GM21390 (cell line): ENCODE results near the gene WRNIP1.

Experiments used
- ATAC-seq: cut with Tn5 transposase; IDR thresholded peaks from one replicate; pipeline ENCODE4 v1.9.1; 2021; ENCODE audit not compliant: unreplicated experiment

The WRNIP1 gene

DNA sequence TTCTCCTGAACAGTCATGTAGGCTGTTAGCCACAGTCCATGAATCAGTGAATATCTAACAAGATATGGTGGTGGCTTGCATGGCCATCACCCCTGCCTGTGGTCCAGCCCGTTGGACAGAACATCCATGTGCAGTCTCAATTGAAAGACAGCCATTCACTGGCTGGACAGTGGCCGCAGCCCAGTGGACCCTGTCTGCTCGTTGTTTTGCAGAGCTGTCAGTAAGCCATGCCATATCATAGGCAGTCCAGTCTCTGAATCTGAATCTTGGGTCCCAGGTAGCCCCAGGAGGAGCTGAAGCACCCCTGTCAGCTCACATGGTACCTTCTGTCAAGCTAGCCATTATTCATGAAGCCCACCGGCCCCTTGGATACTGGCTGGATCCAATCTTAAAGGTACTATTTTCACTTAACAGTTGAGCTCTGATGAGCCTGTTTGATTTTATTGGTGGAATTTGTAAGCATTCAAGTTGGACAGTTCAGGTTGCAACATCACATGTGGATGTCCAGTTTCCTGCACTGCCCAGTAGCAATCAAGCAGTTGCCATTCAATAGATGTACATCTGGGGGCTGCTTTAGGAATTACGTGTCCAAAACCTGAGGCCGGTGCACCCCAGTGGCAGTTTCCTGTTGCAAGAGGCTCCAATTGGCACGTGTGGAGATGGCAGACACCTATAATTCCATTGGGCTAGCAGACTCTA, 38.7 kb downstream of the WRNIP1 start:
- ATAC-seq = no peak

- no peak for ATAC-seq
Observed at GRCh38 chr6:2804516-2804915, 39.3 kb downstream of the WRNIP1 start.

GRCh38 chr6:2805031-2805430, 39.8 kb downstream of the WRNIP1 start:
- ATAC-seq = no peak

GRCh38 chr6:2806644-2807043, 41.5 kb downstream of the WRNIP1 start:
- ATAC-seq = no peak

DNA sequence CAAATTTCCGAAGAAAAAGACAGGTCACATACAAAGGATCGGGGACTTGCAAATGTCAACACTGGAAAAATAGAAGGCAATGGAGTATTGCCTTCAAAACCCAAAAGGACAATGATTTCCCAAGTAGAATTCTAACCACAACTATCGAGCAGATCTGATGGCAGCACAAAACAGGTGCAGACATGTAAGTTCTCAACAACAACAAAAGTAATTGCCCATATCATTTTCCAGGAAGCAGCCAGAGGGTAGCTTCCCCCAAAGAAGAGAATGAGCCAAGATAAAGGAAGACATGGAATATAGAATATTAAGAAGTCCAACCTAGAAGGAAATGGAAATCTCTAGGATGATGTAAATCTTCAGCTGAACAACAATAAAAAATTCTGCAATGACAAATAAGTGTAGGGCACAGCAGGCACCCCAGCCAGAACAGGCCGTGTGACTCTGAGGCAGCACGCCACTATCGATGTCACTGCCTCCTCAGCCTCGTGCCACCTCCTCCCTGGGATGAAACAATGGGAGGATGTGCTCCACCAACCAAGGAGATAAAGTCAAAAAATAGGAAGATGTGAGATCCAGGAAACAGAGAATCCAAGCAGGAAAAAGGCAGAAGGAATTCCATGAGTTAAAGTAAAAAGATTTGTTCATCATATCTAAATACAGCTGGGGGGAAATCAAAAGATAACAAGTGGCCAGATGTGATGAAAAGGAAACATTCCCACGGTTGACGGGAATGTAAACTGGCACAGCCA, 42.3 kb downstream of the WRNIP1 start:
- ATAC-seq = no peak

DNA sequence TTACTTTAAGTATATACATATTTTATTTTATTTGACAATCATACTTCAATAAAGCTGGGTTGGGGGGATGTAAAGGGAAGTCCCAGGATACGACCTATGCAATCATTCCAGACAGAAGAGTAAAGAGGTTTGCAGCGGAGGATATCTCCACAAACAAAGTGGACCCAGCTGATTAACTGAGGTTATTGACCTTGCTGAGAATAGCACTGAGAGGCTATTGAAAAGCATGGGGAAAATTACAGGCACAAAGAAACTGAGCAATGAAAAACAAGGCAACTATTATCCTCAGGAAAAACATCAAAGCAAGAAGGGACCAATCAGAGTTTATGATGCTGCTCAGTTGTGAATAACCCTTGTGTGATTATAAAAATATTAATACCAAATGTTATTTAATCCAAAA, 43.8 kb downstream of the WRNIP1 start:
- no peak for ATAC-seq

GRCh38 chr6:2810092-2810671, 45.0 kb downstream of the WRNIP1 start:
- no peak for ATAC-seq

DNA sequence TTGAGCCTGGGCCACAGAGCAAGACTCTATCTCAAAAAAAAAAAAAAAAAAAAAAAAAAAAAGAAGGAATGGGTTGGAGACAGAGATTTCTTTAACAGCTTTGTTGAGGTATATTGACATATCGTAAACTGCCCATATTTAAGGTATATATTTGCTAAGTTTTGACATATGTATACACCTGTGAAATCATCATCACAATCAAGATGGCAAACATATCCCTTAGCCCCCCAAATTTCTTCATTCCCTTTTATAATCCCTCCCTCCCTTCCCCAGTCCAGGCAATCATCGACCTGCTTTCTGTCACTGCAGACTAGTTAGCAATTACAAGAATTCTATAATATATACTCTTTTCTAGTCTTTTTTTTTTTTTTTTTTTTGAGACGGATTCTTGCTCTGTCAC, 47.5 kb downstream of the WRNIP1 start:
- no peak for ATAC-seq

GRCh38 chr6:2816158-2816557, 51.0 kb downstream of the WRNIP1 start:
- no peak for ATAC-seq

- ATAC-seq = no peak
Observed at GRCh38 chr6:2817903-2818443, 52.8 kb downstream of the WRNIP1 start.

DNA sequence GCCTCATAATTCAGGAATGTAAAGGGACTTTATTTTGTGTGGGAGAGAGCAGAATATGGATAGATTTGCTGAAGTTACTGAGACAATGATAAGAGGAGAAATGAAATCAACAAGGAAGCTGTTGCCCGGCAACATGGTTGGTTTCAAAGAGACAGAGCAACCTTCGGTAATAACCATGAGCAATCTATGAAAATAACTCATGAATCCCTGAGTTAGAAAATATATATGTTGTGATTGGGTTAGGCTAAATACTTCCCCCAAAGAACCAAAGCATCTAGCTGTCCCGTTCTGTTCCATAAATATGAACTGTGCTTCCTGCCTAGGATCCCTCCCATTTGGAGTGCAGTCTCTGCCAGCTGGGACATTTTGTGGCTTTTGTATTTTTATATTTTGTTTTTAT, 53.4 kb downstream of the WRNIP1 start:
- ATAC-seq = no peak

DNA sequence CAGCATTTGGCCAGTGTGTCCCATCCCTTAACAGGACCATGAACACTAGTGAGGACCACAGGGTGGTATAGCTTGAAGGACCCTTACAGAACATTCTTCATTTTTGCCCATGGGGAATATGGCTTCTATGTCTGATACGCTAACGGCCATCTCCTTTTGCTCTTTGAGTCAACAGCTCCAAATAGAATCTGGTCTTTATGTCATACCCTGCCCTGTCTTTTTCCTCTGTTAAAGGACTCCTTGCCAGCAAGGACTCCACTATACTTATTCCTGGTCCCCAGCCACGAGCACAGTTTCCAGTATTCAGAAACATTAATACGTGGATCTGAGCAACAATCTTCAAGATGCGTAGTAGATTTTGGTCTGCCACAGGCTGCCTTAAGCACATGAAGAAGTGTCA, 53.9 kb downstream of the WRNIP1 start:
- ATAC-seq = no peak

- no peak for ATAC-seq
Observed at GRCh38 chr6:2819978-2820377, 54.8 kb downstream of the WRNIP1 start.

DNA sequence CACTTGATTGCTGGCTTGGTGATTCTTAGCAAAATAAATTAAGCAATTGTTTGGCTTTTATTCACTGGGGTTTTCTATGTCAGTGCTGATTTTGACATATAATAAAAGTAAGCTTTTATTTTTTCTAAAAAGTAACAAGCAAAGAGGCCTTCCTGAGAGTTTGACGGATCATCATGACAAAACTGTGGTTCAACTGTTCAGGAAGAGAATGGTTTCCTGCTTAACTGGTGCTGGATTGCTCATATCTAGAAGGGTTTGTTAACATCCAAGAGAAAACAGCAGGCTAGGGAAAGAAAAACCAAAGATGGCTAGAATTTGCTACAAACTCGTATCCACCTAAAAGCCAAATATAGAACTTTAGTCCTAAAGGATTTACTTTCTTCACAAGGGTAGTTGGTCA, 55.2 kb downstream of the WRNIP1 start:
- no peak for ATAC-seq

GRCh38 chr6:2821554-2821953, 56.4 kb downstream of the WRNIP1 start:
- ATAC-seq = no peak

- no peak for ATAC-seq
Observed at GRCh38 chr6:2823104-2823850, 58.1 kb downstream of the WRNIP1 start.

GRCh38 chr6:2826131-2826530, 60.9 kb downstream of the WRNIP1 start:
- ATAC-seq = no peak

DNA sequence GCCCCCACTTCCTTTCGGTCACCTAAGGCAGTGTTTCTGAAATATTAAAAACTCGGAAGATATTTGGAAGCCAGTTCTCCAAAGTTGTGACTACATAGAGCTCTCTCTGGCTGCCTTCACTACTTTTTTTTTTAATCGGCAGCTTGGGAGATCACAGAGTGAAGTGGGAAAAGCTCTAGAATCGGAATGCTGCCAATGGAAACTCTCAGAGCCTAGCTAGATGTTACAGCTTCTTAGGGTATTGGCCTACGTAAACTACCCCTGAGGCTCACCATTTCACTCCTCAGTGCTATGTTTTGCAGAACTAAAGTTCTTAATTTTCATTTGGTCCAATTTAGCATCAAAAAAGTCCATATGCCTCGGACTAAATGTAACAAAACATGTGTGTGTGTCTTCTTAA, 61.9 kb downstream of the WRNIP1 start:
- ATAC-seq = no peak

DNA sequence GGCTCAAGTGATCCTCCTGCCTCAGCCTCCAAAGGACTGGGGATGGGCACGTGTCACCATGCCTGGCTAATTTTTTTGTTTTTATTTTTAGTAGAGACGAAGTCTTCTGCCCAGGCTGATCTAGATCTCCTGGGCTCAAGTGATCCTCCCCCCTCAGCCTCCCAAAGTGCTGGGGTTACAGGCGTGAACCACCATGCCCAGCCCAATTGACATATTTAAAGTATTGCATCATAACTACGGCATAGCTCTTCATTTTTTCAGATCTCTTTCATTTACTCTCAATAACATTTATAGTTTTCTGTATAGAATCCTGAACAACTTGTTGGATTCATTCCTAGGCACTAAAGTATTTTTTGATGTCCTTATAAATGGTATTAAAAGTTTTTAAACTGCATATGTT, 63.4 kb downstream of the WRNIP1 start:
- ATAC-seq = no peak

- no peak for ATAC-seq
Observed at GRCh38 chr6:2829253-2829652, 64.1 kb downstream of the WRNIP1 start.

- no peak for ATAC-seq
Observed at GRCh38 chr6:2830183-2830582, 65.0 kb downstream of the WRNIP1 start.
